Kidney tubule cell (primary cell): ENCODE results near the gene ATAD5.
"Not testable (repeated sequence)": the region's sequence is repeated elsewhere in the genome, so short reads cannot be mapped to it uniquely, and the experiment has no call there.

Experiments used
- DNase-seq: peaks from one replicate; pipeline ENCODE4 v3.0.0-alpha.2; 2018; ENCODE audit warnings: low spot score

Gene ATAD5

DNA sequence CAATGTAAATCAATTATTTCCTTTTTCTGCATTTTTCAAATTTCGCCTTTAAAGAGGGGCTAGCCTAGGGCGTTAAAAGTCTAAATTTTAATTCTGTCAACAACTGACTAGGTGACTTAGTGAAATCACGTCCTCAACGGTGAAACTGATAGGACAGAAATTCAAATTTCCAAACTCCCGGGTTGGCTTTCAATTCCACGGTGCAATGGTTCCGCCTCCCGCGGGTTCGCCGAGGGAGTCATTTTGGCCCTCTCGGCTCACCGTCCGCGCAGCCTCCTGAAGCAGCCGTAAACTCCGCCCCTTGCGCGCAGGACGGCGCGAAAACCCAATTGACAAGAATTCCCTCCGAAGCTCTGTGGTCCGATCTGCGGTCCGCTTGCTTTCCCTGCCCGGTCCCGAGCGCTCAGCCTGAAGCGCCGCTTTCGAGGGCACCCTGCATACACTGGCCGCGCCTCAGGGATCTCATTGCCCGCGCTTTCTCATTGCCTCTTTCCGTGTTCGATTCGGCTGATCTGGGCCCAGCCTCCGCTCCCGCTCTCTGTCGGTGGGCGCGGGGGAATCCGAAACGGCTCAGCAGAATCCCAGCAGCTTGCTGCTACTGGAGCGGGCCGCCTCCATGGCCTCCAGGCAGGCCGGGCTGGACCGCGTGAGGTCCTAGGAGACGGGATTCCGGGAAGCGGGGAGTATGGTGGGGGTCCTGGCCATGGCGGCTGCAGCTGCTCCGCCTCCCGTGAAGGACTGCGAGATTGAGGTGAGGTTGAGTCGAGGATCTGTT lies at the start of gene ATAD5:
Gene ATAD5 (plus strand): TSS at position 304 of the 775 bp plus-strand sequence. CDS start 382 bp downstream, at position 686.
- DNase-seq: peak; percentile 91

- DNase-seq: no peak
Observed at GRCh38 chr17:30782206-30782605, 49.6 kb upstream of the ATAD5 start.

DNA sequence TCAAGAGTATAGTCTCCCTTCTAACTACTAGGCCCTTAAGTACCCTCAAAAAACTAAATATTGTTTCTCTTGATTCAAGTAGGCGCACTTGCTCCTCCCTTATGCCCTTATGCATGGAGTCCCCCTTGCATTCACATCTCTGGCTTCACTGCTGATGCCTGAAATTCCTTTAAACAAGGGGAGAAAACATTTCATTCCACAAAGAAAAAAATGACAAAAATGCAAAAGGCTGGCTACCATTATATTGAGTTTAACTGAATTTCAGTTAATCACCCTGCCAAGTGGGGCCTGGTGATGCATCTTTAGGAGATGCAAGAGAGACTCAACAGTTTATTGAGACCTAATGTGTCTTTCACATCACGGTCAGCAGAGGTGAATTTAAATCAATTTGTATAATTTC lies 42.8 kb upstream of the ATAD5 start:
- no peak for DNase-seq

- DNase-seq: no peak
Observed at GRCh38 chr17:30790279-30790678, 41.5 kb upstream of the ATAD5 start.

GRCh38 chr17:30793282-30793977 lies 38.3 kb upstream of the ATAD5 start:
- no peak for DNase-seq

DNA sequence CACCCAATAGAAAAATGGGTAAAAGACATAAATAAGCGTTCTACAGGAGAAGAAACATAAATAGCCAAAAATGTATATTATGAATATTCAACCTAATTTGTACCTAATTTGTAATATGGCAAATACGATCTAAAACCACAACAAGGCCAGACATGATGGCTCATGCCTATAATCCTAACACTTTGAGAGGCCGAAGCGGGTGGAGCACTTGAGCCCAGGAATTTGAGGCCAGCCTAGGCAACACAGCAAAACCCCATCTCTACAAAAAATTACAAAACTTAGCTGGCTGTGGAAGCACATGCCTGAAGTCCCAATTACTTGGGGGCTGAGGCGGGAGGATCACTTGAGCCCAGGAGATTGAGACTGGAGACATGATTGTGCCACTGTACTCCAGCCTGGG lies 37.4 kb upstream of the ATAD5 start:
- no peak for DNase-seq

- DNase-seq: no peak
Observed at GRCh38 chr17:30796016-30796415, 35.8 kb upstream of the ATAD5 start.

GRCh38 chr17:30801671-30802070 lies 30.1 kb upstream of the ATAD5 start:
- DNase-seq: no peak

DNA sequence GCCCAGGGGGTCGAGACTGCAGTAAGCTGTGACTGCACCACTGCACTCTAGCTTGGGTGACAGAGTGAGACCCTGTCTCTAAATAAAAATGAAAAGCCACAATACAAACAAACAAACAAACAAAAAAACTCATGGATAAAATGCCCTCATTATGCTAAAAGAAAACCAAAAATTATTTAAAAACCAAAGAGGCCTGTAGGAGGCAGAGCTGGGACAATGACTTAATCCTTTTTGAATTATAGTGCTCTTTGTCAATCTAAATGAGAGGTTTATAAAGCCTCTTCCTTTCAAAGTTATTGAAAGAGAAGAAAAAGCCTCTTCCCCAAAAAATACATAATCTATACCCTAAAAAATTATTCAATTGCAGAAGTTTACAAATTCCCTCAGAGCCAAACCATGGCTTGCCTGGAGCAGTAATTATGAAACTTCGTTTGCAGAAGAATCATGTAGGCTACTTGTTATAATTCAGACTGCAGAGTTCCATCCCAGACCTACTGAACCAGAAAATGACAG lies 25.8 kb upstream of the ATAD5 start:
- no peak for DNase-seq

DNA sequence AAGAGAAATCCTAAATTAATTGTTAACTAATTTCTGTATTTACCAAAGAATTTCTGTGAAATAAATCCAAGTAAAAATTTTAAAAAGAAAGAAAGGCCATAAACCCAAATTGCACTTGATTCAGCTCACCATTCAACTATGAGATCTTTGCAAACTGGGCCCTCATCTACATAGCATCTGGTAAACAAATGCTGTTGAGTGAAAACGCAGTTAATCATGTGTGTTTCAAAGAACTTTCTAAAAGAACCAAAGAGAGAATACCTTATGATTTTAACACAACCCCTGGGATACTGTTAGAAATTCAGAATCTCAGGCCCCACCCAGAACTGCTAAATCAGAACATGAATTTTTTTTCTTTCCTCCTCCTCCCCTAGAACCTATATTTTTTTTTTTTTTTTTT lies 23.9 kb upstream of the ATAD5 start:
- DNase-seq: no peak

DNA sequence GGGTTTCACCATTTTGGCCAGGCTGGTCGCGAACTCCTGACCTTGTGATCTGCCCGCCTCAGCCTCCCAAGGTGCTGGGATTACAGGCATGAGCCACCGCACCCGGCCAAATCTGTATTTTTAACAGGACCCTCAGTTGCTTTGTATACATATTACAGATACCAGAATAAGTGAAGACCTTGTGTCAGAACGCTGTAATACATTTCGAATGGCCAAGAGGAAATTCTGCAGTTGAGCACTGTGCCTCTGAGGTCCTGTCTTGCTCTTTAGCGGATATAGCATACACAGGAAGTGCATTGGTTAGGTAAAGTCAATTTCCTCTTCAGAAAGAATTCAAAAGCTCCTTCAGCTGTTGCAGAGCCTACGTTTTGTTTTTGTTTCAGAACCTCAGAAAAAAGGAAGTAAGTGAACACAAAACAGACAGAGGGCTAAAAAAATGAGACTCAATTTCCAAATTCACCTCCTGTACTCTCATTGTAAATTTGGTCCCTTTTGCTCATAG lies 22.9 kb upstream of the ATAD5 start:
- DNase-seq: no peak

DNA sequence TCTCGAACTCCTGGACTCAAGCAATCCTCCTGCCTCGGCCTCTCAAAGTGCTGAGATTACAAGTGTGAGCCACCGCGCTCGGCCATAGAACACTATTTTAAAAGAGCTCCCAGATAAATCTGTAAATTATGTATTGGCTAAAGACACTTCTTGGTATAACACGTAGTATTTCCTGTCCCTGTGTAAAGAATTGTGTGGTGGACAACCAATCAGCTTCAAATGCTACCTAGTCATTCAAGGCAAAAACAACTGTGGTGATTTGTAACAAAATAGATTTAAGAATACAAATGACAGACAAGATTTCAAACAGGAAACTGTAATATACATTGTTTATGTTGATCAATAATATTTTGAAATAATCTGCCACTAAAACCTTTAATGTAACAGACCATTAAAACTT lies 21.9 kb upstream of the ATAD5 start:
- no peak for DNase-seq

- DNase-seq: peak; percentile 74
Observed at GRCh38 chr17:30812218-30813177, 19.3 kb upstream of the ATAD5 start.

- DNase-seq: not testable (repeated sequence)
Observed at GRCh38 chr17:30814236-30814635, 17.5 kb upstream of the ATAD5 start.

DNA sequence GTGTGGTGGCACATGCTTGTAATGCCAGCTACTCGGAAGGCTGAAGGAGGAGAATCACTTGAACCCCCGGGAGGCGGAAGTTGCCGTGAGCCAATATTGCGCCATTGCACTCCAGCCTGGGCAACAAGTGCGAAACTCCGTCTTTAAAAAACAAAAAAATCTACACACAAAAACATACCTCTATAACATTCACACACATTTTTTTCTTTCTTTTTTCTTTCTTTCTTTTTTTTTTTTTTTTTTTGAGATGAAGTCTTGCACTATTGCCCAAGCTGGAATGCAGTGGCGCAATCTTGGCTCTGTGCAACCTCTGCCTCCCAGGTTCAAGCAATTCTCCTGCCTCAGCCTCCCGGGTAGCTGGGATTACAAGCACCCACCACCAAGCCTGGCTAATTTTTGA lies 16.9 kb upstream of the ATAD5 start:
- DNase-seq: not testable (repeated sequence)

DNA sequence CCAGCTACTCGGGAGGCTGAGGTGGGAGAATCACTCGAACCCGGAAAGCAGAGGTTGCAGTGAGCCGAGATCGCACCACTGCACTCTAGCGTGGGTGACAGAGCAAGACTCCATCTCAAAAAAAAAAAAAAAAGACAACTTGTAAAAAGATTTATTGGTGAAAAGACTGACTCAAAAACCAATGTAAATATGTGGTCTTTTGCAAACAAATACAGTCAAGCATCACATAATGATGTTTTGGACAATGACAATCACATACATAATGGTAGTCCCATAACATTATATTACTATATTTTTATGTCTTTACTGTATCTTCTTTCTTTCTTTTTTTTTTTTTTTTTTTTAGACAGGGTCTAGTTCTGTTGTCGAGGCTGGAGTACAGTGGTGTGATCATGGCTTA lies 15.6 kb upstream of the ATAD5 start:
- DNase-seq: no peak

DNA sequence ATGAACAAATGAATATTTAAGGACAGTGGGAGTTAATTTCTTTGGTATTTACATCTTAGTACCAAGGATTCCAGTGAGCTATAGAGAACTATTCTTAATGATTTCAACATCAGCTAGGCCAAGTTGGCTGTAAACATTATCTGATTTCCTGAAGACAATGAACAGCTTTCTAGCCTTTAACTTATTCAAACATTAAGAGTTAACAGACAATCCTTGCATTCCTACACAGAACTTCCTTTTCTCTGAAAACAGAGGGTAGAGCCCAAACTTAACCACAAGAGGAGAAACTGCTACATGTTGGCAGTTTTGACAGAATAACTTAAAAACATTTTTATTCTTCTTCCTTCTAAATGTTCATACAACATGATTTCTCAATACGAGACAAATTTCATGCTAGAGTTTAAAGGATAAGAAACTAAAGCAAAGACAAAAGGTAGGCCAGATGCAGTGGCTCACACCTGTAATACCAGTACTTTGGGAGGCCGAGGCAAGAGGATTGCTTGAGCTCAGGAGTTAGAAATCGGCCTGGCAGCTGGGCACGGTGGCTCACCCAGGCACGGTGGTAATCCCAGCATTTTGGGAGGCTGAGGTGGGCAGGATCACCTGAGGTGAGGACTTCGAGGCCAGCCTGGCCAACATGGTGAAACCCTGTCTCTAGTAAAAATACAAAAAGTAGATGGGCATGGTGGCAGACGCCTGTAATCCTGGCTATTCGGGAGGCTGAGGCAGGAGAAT lies 11.6 kb upstream of the ATAD5 start:
- no peak for DNase-seq

DNA sequence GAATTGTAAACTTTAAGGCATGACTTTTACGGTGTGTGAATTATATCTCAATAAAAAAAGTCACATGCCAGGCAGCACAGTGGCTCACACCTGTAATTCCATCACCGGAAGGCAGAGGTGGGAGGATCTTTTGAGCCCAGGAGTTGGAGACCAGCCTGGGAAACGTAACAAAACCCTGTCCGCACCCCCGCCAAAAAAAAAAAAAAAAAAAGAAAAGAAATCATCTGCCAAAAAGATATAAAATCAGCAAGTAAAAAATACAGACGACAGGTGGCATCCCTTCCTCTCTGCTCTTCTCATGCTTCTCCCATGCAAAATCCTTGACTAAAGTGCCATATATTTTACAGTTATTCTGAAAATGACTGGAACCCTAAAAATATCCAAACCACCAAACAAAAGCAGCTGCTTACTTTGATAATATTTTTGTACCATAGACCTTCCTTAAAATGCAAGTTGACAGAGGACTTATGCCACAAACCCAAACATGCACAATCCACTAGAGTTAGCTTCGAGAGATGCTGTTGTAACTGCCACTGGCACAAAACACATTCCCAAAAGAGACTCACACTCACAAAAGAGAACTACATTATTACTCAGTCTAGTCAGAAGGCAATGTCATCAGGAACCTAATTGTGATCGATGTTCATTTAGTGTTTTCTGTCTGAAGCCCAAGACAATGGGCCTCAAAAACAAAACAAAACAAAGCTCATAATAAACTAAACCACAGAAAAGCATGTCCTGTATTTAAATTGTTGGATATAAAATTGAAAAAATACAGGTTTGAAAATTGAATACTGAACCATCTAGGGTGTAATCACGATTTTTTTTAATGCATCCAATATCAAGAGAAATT lies 9.7 kb upstream of the ATAD5 start:
- DNase-seq: no peak

- not testable (repeated sequence) for DNase-seq
Observed at GRCh38 chr17:30822919-30823318, 8.8 kb upstream of the ATAD5 start.

DNA sequence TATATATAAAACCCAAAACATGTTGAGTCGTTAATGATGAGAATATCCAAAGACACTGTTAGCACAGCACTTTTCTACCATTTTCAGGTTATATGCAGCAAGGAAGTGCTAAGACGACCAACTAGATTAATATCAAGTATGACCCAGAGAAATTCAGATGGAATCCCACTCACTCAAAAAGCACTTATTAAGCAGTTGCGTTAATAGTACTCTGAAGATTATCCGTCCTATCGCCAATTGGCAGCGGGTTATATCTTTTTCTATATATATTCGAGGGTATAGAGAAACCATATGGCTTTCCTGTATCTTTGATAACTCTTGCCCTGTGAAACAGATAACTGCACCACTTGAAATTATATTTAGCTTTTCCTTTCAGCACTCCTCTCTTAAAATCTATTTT lies 8.3 kb upstream of the ATAD5 start:
- no peak for DNase-seq
